CD14-positive monocyte (primary cell): ENCODE results near the gene KLHL21. TPM values are rescaled to one million over a fixed set of nuclear protein-coding genes. Genes with fewer than 3 reads are reported as not detected.
"Not testable (repeated sequence)": the region's sequence is repeated elsewhere in the genome, so short reads cannot be mapped to it uniquely, and the experiment has no call there.

Experiments used
- DNase-seq, 3 donors: peaks; one replicate each; pipeline ENCODE4 v3.0.0-alpha.2; 2011 to 2022
- H2AFZ ChIP-seq: 2 replicates; pipeline ENCODE4 v1.6.0; 2012; ENCODE audit warnings: mild to moderate bottlenecking, low read depth, low read length, inconsistent platforms; ENCODE audit not compliant: insufficient read depth, poor library complexity, severe bottlenecking
- H3K27ac ChIP-seq, 2 donors: 1 replicate in 1 of 2; 2 replicates in 1 of 2; pipeline ENCODE4 v1.5.1; 2012 to 2013; ENCODE audit warnings: low read length in 2 of 2, control low read depth in 1 of 2, inconsistent platforms in 1 of 2, low read depth in 1 of 2, mild to moderate bottlenecking in 1 of 2
- H3K27me3 ChIP-seq, 2 donors: one replicate each; pipeline versions ENCODE4 v1.6.0 to v1.6.1; 2011 to 2013; ENCODE audit warnings: low read length in 2 of 2; ENCODE audit not compliant: control insufficient read depth in 2 of 2, insufficient read depth in 2 of 2
- H3K36me3 ChIP-seq, 2 donors: replicated peaks in 1 of 2; 1 replicate in 1 of 2; 2 replicates in 1 of 2; pipeline versions ENCODE4 v1.5.1 to v1.6.1; 2012 to 2013; ENCODE audit warnings: low read length in 2 of 2, control low read depth in 1 of 2, inconsistent platforms in 1 of 2, mild to moderate bottlenecking in 1 of 2; ENCODE audit not compliant: insufficient read depth in 2 of 2, control insufficient read depth in 1 of 2
- H3K4me1 ChIP-seq, 2 donors: 1 replicate in 1 of 2; 2 replicates in 1 of 2; pipeline versions ENCODE4 v1.5.1 to v1.6.1; 2012 to 2013; ENCODE audit warnings: low read length in 2 of 2, control low read depth in 1 of 2, inconsistent platforms in 1 of 2, mild to moderate bottlenecking in 1 of 2, moderate library complexity in 1 of 2; ENCODE audit not compliant: insufficient read depth in 2 of 2, control insufficient read depth in 1 of 2
- H3K4me2 ChIP-seq: replicated peaks from 2 replicates; pipeline ENCODE3; 2012; ENCODE audit warnings: low read length, moderate library complexity, mild to moderate bottlenecking; ENCODE audit not compliant: poor library complexity, severe bottlenecking; ENCODE audit errors: extremely low read depth
- H3K4me3 ChIP-seq, 3 experiments: fragments of 200-600 bp in 1 of 3; sonication (generic) in 1 of 3; replicated peaks in 1 of 3; 1 replicate in 2 of 3; 2 replicates in 1 of 3; pipeline ENCODE4 v1.5.1; 2011 to 2013; ENCODE audit warnings: low read length in 3 of 3, mild to moderate bottlenecking in 3 of 3, control low read depth in 2 of 3, low read depth in 2 of 3, inconsistent platforms in 1 of 3, moderate library complexity in 1 of 3
- H3K79me2 ChIP-seq: 2 replicates; pipeline ENCODE4 v1.6.0; 2012; ENCODE audit warnings: mild to moderate bottlenecking, control low read depth, inconsistent platforms, low read length, moderate library complexity; ENCODE audit not compliant: insufficient read depth
- H3K9ac ChIP-seq: 2 replicates; pipeline ENCODE4 v1.6.0; 2017; ENCODE audit warnings: low read length, mild to moderate bottlenecking; ENCODE audit not compliant: insufficient read depth, poor library complexity, severe bottlenecking
- H3K9me3 ChIP-seq, 2 donors: replicated peaks in 1 of 2; 1 replicate in 1 of 2; 2 replicates in 1 of 2; pipeline versions ENCODE4 v1.5.1 to v1.6.1; 2012 to 2013; ENCODE audit warnings: low read length in 2 of 2, control low read depth in 1 of 2; ENCODE audit not compliant: control insufficient read depth in 1 of 2, insufficient read depth in 1 of 2
- H4K20me1 ChIP-seq: 2 replicates; pipeline ENCODE4 v1.6.0; 2012; ENCODE audit warnings: mild to moderate bottlenecking, low read length, control low read depth, moderate library complexity; ENCODE audit not compliant: insufficient read depth
- H3K27ac Mint-ChIP-seq, 7 donors: one replicate each; pipeline ENCODE4 v1.8.0; 2020; ENCODE audit warnings: mild to moderate bottlenecking in 7 of 7, mixed read lengths in 7 of 7, moderate library complexity in 6 of 7, inconsistent platforms in 2 of 7
- H3K27me3 Mint-ChIP-seq, 3 donors: one replicate each; pipeline ENCODE4 v1.8.0; 2021 to 2022; ENCODE audit warnings: low read depth in 3 of 3, mild to moderate bottlenecking in 3 of 3, mixed read lengths in 3 of 3, moderate library complexity in 3 of 3, inconsistent platforms in 1 of 3
- H3K36me3 Mint-ChIP-seq, 2 donors: one replicate each; pipeline ENCODE4 v1.8.0; 2020; ENCODE audit warnings: mixed read lengths in 2 of 2, inconsistent platforms in 1 of 2, mild to moderate bottlenecking in 1 of 2
- H3K4me1 Mint-ChIP-seq: one replicate; pipeline ENCODE4 v1.8.0; 2020; ENCODE audit warnings: mild to moderate bottlenecking, mixed read lengths
- H3K4me3 Mint-ChIP-seq, 2 donors: one replicate each; pipeline ENCODE4 v1.8.0; 2020; ENCODE audit warnings: mild to moderate bottlenecking in 2 of 2, mixed read lengths in 2 of 2, moderate library complexity in 1 of 2
- H3K9me3 Mint-ChIP-seq, 7 donors: one replicate each; pipeline ENCODE4 v1.8.0; 2020 to 2022; ENCODE audit warnings: mixed read lengths in 7 of 7, mild to moderate bottlenecking in 6 of 7, moderate library complexity in 6 of 7, inconsistent platforms in 2 of 7
- CTCF ChIP-seq: fragments of 200-600 bp; IDR thresholded peaks from one replicate; pipeline ENCODE4 v1.8.0; 2022; ENCODE audit warnings: antibody characterized with exemption, mild to moderate bottlenecking
- WGBS: methylation state at CpG from one replicate; pipeline ENCODE4 v1.1.5; 2013; ENCODE audit warnings: missing lambda C conversion rate; ENCODE audit not compliant: insufficient coverage; 5-methylcytosine and 5-hydroxymethylcytosine counted together
- intact Hi-C, 2 donors: fragments of 100-400 bp; cut with micrococcal nuclease; formaldehyde crosslinking; loops; one replicate each; pipeline versions ENCODE4 v1.15.0 to v1.15.1; 2023
- polyA plus RNA-seq, 3 donors: library from polyadenylated mRNA; depleted of rRNA in 1 of 3; unstranded in 2 of 3; stranded (reverse) in 1 of 3; fragments of 300-500 nt in 2 of 3; fragments of >200 nt in 1 of 3; fragmentation: Illumina TruSeq in 2 of 3; gene quantifications; 1 replicate in 2 of 3; 2 replicates in 1 of 3; pipeline ENCODE4 v1.2.3, GENCODE V29; 2012 to 2021

The KLHL21 gene
- polyA plus RNA-seq, 3 donors: 5.9 to 31.0 (median 7.3) TPM

GRCh38 chr1:6638226-6638625, 35.6 kb upstream of the KLHL21 start:
- H3K4me1 Mint-ChIP-seq: no peaks in the 10 kb centered on the region
- Histone ChIP-seq H2AFZ (no peak overlapping the region), H3K4me3 (no peak overlapping the region), H3K9me3 (no peaks in the 10 kb centered on the region), H3K36me3 (peaks cover 74 to 93% of the 10 kb centered on the region in 2 donors), H3K9ac (no peak overlapping the region), H4K20me1 (no peaks in the 10 kb centered on the region), H3K27me3 (no peaks in the 10 kb centered on the region), H3K27ac (no peak overlapping the region), H3K79me2 (no peaks in the 10 kb centered on the region), H3K4me1 (no peaks in the 10 kb centered on the region), H3K4me2 (no peak overlapping the region)
- H3K4me3 Mint-ChIP-seq: no peak overlapping the region
- H3K27ac Mint-ChIP-seq: peak overlapping the region in 1 of 7 donors; percentile 65
- peaks cover 84 to 95% of the 10 kb centered on the region in 2 donors for H3K36me3 Mint-ChIP-seq
- H3K9me3 Mint-ChIP-seq: no peaks in the 10 kb centered on the region
- no peak for TF ChIP-seq CTCF
- no peak for DNase-seq
- peaks cover 0 to 3% (median 0%) of the 10 kb centered on the region in 3 donors for H3K27me3 Mint-ChIP-seq
- 97% methylated on average over 14 of the region's 18 CpGs for WGBS
- intact Hi-C loops: no loop called here

GRCh38 chr1:6637770-6638169, 35.1 kb upstream of the KLHL21 start:
- H3K4me2 ChIP-seq: no peak overlapping the region
- Mint-ChIP-seq H3K36me3 (peaks cover 85 to 95% of the 10 kb centered on the region in 2 donors), H3K4me1 (no peaks in the 10 kb centered on the region), H3K4me3 (no peak overlapping the region), H3K27me3 (peaks cover 0 to 3% (median 0%) of the 10 kb centered on the region in 3 donors), H3K27ac (peak overlapping the region in 1 of 7 donors; percentile 37), H3K9me3 (no peaks in the 10 kb centered on the region)
- no peaks in the 10 kb centered on the region for H3K79me2 ChIP-seq
- H3K4me1 ChIP-seq: no peaks in the 10 kb centered on the region
- H3K9ac ChIP-seq: no peak overlapping the region
- WGBS: 100% methylated on average over 3 of the region's 9 CpGs
- H3K27me3 ChIP-seq: no peaks in the 10 kb centered on the region
- intact Hi-C loops: no loop called here
- no peaks in the 10 kb centered on the region for H4K20me1 ChIP-seq
- no peak for TF ChIP-seq CTCF
- no peak overlapping the region for H3K4me3 ChIP-seq
- no peak overlapping the region for H2AFZ ChIP-seq
- no peak for DNase-seq
- no peak overlapping the region for H3K27ac ChIP-seq
- peaks cover 75 to 94% of the 10 kb centered on the region in 2 donors for H3K36me3 ChIP-seq
- H3K9me3 ChIP-seq: no peaks in the 10 kb centered on the region

- H3K4me3 ChIP-seq, H3K4me2 ChIP-seq, intact Hi-C loops, H4K20me1 ChIP-seq, H3K79me2 ChIP-seq, H3K9ac ChIP-seq, H3K4me1 ChIP-seq, H3K27ac ChIP-seq, H3K9me3 ChIP-seq, H3K27me3 Mint-ChIP-seq, H2AFZ ChIP-seq, H3K4me3 Mint-ChIP-seq, H3K4me1 Mint-ChIP-seq, H3K9me3 Mint-ChIP-seq, DNase-seq, H3K27me3 ChIP-seq: not testable (repeated sequence)
- Mint-ChIP-seq H3K27ac (peak overlapping the region in 1 of 7 donors; percentile 30), H3K36me3 (peaks cover 84 to 95% of the 10 kb centered on the region in 2 donors)
- peaks cover 77 to 94% of the 10 kb centered on the region in 2 donors for H3K36me3 ChIP-seq
- WGBS: 96% methylated on average over 4 of the region's 6 CpGs
These were observed 34.1 kb upstream of the KLHL21 start for GRCh38 chr1:6636778-6637177.
